CD4-positive, alpha-beta T cell treated with Interleukin-12 subunit alpha and Interleukin-12 subunit beta, for 1 hour (primary cell): ENCODE data around the gene ZNF621.
A peak's percentile ranks its signal among the peaks of the same experiment; 100 is the strongest.

Experiments used
- DNase-seq: peaks from one replicate; pipeline ENCODE4 v3.0.0-alpha.2; 2020

The ZNF621 gene

DNA sequence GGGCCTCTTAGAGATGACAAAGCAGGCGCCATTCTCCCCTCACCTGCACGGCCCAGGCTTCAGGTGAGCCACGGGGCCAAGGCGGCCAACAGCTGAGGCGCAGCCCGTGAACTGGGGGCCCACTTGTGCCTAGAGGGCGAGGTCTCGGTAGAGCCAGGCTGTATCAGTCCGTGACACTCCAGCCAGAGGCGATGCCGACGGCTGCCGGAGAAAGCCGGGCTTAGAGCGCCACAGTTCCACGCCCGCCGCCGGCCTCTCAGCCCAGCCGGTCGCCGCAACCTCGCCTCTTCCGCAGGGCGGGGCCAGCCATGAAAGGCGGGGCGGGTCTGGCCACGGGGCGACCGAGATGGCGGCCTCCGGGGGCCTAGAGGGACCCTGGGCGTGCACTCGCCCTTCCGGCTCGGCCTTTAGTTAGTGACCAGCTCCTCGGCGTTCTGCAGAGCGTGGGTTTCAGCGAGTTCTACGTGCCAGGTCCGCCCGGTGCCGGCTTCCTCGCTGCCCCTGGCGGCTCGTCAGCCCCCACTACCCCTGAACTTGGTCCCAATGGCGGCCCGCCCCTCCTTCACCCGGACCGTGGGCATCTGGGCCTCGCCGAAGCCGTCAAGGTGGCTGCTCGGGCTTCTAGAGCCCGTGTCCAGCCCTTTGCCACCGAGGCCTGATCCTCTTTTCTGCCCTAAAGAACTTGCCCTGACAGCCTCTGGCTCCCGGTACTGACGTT lies at the start of gene ZNF621:
Gene ZNF621, plus strand, starts transcription at position 393 of the 718 bp plus-strand sequence. CDS start 881 bp downstream, outside the sequence.
- peak; percentile 87 for DNase-seq

DNA sequence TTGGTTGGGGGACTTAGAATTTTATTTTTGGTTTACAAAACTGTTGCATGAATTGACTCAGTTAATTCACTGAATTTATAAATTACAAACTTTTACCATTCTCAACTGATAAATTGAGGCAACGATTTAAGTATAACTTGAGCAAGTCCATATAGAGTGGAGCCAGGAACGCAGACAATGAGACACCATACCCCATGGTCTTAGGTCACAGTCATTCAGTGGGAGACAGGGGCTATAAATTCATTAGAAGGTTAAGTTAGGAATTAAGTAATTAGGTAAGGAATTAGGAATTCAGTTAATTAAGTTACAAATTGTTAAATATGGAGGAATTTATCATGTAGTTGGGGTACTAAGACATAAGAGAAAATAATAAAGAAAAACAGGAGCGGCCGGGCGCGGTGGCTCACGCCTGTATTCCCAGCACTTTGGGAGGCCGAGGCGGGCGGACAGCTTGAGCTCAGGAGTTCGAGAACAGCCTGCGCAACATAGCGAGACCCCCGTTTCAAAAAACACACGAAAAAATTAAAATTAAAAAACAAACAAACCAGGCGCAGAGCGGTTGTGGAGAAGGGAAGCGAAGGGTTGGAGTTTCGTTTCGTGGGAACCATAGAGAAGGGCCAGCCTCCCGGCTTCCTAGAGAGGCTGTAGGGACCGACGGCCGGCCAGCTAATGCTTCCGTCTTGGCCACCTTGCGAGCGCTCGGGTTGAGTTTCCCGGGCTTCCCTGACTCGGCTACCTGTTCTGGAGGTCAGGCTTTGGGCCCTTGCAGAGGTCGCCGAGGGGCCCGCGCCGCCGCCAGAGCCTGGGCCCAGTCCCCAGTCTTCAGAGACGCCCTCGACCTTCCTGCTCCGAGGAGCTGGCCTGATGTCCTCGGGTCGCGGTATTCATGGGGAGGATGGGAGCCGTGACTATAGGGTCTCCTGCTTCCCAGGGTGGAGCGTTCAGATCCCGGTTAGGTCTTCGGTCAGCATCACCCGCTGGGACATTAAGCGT lies 48.0 kb upstream of the ZNF621 start, which contains the start of gene ZNF619:
Gene ZNF619, plus strand, starts transcription at position 645 of the 993 bp plus-strand sequence. CDS start 858 bp downstream, outside the sequence.
- DNase-seq, result peak; percentile 76

DNA sequence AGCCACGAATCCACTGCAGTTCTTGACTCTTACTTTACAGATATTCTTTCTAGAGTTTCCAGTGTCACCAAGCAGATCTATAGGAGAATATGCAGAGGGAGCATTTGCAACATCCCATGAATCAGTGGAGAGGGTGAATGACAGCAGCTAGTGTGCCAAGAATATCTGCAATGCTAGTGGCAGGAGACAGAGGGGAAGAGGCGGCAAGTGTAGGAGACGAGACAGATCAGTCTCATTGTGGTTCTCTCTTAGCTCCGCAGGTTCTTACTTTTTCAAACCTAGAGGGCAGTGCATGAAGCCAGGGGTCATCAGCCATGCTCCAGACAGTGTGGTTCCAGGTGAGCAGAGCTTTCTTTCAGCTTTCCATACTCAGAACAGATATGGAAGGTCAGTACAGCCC lies 47.1 kb upstream of the ZNF621 start:
- DNase-seq, result no peak

DNA sequence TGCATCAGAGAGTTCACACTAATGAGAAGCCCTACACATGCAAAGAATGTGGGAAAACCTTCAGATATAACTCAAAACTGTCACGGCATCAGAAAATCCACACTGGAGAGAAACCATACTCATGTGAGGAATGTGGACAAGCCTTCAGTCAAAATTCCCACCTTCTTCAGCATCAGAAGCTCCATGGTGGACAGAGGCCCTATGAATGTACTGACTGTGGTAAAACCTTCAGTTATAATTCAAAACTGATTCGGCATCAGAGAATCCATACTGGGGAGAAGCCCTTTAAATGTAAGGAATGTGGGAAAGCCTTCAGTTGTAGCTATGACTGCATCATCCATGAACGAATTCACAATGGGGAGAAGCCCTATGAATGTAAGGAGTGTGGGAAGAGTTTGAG lies 37.6 kb upstream of the ZNF621 start:
- DNase-seq, result no peak

DNA sequence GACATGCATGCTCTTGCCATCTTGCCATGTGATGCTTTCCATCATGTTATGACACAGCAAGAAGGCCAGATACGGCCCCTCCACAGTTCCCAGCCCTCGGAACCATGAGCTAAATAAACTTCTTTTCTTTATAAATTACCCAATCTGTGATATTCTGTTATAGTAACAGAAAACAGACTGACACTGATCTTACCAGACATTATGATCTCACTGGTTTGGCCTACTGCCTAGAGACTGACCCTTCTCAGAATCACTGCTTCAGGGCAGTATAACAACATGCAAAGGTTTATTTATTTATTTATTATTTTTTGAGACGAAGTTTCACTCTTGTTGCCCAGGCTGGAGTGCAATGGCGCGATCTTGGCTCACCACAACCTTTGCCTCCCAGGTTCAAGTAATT lies 33.8 kb upstream of the ZNF621 start:
- no peak for DNase-seq

DNA sequence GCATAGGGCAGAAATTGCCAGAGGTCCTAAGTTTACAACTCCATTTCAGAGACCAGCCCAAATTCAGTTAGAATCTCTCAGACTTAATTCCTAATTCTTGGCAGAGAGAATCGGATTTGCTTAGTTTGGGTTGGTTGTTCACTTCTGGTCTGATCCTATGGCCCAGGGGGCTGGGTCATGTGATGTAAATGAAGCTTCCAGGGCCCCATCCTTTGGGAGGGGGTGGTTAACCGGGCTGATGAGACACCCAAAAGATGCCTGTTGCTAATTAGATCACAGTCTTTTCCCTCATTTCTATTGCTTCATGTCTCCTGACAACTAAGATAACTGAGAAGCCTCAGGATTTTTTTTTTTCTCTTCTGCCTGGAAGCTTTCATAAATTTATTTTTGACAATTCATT lies 30.1 kb upstream of the ZNF621 start:
- no peak for DNase-seq

DNA sequence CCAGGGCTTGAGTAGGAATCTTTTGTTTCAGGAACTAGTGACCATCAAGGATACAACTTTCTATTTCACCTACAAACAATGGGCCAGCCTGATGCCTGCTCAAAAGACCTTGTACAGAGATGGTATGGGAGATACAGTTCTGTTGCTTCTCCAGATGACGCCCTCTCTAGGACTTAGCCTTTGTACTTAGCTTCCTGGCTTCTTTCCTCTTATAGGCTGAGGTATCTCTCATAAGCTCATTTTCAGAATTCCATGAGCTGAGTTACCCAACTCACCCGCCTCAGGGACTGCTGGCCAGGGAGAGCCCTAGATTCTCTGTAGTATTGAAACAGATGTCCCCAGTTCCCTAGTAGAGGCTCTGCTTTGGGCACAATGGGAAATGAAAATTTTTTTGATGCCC lies 27.5 kb upstream of the ZNF621 start:
- no peak for DNase-seq

DNA sequence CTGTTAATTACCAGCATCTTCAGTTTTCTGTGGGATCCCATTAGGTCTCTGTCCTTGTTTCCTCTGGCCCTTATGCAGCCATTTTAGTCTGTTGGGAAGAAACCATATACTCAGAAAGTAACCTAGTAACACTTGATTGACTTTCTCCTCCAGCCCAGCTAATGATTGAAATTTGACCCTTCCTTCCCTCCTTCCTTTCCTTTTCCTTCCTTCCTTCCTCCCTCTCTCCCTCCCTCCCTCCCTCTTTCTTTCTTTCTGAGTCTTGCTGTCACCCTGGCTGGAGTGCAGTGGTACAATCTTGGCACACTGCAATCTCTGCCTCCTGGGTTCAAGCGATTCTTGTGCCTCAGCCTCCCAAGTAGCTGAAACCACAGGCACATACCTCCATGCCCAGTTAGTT lies 24.8 kb upstream of the ZNF621 start:
- DNase-seq, result no peak

DNA sequence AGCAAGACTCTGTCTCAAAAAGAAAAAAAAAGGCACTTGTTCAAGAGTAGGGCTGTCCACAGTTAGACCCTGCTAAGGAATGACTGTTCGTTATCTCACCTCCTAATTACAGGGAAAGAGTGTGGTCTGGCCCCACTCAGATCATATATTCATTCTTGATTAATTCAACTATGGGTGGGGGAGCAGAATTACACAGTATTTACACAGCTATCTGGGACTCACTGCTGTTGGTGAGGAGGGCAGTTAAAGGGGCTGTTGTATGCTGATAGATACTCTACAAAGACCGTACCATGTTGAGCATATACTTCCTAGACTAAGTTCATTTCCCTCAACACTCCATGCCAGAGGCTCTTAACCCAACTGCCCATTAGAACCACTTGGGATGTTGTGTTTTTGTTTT lies 22.7 kb upstream of the ZNF621 start:
- DNase-seq, result no peak

DNA sequence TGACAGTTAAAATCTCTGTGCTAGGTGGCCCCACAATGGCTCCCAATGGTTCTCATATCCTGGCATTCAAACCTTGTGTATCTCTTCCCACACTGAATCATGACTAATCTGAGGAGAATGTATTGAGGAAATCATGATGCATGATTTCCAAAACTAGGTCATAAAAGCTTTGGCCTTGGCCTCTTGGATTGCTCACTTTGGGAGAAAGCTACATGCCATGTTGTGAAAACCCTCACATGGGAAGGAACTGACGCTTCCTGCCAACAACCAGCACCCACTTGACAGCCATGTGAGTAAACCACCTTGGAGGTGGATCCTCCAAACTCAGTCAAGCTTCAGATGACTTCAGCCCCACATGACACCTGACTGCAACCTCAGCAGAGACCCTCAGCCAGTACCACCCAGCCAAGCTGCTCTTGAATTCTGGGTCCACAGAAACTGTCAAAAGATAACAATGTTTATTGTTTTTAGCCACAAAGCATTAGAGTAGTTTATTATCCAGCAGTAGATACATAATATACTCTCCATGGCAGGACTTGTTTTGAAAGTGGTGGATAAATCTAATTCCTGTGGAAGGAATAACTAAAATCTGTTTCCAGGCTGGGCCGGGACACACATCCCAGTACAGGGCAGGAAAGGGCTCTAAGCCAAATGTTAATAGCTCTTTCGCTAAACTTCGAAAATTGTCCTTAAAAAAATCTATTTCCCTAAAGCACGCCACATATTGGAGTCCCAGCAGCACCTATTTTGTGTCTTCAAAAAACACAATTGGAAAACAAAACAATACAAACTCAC lies 19.9 kb upstream of the ZNF621 start:
- DNase-seq, result no peak

DNA sequence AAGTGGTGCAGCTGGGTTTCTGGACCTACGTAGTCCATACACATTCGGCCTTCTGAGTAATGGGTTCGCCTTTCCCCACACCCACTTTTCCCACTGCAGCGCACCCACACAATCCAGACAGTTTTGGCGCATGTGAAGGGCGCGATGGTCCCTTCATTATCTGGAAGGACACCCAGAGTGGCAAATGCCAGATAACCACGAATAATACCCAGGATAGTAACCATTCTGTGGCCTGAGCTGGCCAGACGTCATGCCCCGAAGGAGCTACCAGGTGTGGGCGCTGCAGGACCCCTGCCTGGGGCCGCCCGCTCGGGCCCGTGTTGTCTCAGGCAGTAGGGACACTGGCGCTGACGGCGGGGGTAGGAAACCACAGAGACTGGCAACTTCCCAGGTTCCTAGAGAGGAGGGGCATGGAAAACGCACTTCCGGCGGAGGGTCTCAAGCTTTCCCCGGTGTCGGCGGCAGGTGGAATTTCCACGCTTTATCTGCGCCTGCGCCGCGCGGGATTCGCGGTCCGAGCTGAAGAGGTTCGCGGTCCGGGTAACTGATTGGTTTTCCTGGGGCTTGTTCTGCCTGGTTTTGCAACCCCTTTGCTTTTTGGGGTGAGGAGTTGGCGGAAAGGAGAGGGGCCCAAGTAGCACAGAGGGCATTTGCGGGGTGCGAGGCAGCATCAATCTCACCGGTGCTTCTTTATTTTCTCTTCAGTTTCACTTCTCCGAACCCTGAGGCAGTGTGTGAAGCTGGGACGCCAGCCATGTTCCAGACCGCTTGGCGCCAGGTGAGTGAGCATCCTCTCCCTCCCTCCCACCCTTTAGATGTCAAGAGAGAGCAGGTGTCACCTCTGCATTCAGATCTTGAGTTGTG lies 18.9 kb upstream of the ZNF621 start, which contains the start of gene ZNF620:
Gene ZNF620, plus strand, starts transcription at position 441 of the 864 bp plus-strand sequence. Its CDS starts 314 bp downstream, at position 755.
- DNase-seq, result peak; percentile 67

DNA sequence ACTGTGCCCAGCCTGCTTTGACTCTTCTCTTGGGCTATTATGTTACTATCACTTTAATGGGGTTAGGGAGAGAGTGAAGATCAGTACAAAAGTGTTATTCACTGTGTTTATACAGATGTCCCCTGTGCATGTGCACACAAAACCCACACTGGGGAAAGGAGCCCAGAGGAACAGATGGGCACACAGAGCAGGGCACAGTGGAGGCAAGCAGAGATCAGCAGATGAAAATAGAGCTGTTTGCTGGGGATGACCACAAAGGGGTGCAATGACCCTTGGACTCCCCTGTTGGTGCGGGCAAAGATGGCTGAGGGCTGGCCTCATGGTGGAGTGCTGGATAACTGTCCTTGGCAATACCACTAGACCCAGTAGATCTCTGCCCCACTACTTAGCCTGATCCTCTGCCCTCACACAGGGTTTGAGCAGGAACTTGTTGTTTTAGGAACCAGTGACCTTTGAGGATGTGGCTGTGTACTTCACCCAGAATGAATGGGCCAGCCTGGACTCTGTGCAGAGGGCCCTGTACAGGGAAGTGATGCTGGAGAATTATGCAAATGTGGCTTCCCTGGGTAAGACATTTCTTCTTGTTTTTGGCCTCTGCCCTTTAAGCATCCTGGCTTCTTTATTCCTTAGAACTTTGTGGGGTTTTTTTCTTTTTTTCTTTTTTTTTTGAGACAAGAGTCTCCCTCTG lies 13.6 kb upstream of the ZNF621 start:
- DNase-seq, result no peak

DNA sequence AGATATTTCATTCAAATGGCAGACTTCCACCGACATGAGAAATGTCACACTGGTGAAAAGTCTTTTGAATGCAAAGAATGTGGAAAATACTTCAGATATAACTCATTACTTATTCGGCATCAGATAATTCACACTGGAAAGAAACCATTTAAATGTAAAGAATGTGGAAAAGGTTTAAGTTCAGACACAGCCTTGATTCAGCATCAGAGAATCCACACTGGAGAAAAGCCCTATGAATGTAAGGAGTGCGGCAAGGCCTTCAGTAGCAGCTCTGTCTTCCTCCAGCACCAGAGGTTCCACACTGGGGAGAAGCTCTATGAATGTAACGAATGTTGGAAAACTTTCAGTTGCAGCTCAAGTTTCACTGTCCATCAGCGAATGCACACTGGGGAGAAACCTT lies 8.6 kb upstream of the ZNF621 start:
- DNase-seq, result no peak

DNA sequence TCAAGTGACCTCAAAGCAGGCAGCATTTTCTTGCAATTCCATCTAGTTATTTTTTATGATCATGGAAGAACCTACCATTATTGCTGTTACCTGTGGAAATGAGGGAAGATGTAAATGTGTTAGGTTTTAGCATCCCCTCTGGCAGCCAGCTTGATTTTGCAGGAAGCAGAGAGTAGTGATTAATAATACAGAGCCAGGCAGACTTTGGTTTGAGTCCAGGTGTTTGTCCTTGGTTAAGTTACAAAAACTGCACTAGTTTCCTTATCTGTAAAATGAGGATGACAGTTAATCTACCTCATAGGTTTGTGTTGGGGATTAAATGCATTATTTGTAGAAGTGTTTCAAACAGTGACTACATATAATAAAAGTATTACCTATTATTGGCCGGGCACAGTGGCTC lies 6.7 kb upstream of the ZNF621 start:
- no peak for DNase-seq

DNA sequence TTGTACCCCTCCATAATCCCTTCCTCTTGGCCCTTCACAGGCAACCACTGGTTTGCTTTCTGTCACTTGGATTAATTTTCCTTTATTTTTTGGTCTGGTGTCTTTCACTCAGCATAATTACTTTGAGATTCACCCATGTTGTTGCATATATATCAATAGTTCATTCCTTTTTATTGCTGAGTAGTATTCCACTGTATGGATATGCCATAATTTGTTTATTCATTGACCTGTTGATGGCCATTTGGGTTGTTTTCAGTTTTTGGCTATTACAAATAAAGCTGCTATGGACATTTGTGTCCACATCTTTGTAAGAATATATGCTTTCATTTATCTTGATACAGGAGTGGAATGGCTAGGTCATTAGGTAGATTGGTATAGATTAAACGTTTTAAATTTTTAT lies 5.9 kb upstream of the ZNF621 start:
- DNase-seq, result no peak

DNA sequence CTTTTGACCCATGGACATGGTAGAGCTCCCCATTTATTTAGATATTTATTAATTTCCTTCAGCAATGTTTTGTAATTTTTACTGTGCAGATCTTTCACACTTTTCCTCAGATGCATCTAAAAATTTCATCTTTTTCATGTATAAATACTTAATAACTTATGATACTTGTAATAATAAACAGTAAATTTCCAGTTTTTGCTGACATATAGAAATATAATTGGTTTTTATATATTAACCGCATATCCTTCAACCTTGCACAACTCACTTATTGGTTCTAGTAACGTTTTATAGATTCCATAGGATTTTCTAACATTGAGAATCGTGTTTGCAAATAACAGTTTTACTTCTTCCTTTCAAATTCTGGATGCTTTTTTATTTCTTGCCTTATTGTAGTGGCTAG lies 3.5 kb upstream of the ZNF621 start:
- no peak for DNase-seq

DNA sequence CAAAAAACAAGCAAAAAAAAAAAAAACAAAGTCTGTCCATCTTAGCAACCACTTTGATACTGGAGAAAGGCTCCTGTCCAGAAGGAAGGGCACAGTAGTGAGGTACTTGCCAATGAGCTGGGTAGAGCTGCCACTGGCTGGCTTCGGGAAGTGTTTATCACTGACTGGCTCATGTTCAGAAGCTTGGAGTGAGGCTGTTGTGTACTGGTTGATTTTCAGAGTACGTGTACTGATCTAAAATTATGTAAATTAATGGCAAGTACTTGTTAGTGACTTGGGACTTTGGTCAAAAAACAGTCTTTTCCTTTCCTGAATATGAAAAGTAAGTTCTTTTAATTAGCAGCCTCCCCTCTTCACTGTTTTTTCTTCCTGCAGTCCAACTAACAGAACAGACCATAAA lies 979 bp upstream of the ZNF621 start:
- no peak for DNase-seq

DNA sequence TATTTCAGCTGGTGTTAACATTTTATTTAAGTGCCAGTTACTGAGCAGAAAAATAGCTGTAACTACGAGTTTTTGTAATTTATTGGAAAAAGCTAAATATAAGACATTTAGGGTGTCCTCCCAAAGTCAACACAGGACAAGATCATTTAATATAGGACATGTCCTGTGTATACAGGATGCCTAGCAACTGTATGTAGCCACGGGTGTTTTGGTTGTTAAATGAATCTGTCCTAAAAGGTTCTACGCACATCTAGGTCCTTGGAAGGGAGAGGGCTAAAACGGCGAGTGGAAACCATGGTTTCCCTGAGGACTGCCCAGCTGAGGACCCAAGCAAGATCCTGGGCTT lies 565 bp upstream of the ZNF621 start:
- no peak for DNase-seq

DNA sequence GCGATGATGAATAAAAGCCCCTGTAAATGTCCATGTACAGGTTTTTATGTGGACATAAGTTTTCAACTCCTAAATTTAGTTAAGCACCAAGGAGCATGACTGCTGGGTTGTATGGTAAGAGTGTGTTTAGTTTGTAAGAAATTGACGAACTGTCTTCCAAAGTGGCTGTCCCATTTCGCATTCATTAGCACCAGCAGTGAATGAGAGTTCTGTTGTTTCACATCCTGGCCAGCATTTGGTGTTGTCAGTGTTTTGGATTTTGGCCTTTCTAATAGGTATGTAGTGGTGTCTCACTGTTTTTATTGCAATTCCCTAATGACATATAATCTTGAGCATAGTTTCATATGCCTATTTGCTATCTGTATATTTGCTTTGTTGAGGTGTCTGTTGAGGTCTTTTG lies 3.7 kb downstream of the ZNF621 start:
- DNase-seq, result no peak

DNA sequence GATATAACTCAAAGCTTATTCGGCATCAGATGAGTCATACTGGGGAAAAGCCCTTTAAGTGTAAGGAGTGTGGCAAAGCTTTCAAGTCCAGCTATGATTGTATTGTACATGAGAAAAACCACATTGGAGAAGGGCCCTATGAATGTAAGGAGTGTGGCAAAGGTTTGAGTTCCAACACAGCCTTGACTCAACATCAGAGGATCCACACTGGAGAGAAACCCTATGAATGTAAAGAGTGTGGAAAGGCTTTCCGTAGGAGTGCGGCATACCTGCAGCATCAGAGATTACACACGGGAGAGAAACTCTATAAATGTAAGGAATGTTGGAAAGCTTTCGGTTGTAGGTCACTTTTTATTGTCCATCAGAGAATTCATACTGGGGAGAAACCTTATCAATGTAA lies 7.5 kb downstream of the ZNF621 start:
- no peak for DNase-seq

DNA sequence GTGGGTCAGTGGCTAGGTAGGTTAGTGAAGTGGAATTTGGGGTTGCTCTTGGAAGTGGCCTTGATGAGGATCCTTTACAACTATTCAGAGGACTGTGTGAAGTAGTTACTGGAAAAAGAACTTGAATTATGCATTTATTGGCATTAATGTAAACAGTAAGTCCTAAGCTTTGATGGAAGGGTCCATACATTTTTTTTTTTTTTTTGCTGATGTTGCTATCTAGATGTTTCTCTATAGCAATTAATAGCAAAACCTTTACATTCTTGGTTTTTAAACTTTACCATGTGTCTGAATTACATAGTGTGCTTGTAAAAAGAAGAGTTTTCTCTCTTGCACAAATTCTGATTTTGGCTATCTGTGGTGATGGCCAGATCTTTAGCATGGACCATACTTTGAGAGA lies 9.5 kb downstream of the ZNF621 start:
- no peak for DNase-seq
